Gastrocnemius medialis (tissue), 4 donors: ENCODE measurements around the gene NNAT.

ENCODE experiments used
- CTCF ChIP-seq, 5 experiments: fragments of 450-650 bp in 3 of 5; fragments of 200-600 bp in 2 of 5; sonication (generic) in 2 of 5; IDR thresholded peaks in 4 of 5; conservative IDR thresholded peaks in 1 of 5; 1 replicate in 4 of 5; 2 replicates in 1 of 5; pipeline ENCODE4 v1.5.1; 2016 to 2019; ENCODE audit warnings: antibody characterized with exemption in 5 of 5, mild to moderate bottlenecking in 3 of 5, moderate library complexity in 3 of 5
- POLR2A ChIP-seq, 2 donors: fragments of 450-650 bp; IDR thresholded peaks; one replicate each; pipeline ENCODE4 v1.6.1; 2017; ENCODE audit warnings: antibody characterized with exemption in 2 of 2, mild to moderate bottlenecking in 2 of 2, moderate library complexity in 2 of 2

GRCh38 chr20:37522260-37523011, 1.4 kb downstream of the NNAT start:
- TF ChIP-seq CTCF (IDR thresholded peaks at IDR 0.05 in 4 of 5, conservative IDR thresholded peaks at IDR 0.05 in 1 of 5) (no peak), POLR2A (IDR thresholded peaks at IDR 0.05) (peak; percentile 26 to 46)
